ENCODE measurements around the gene COL4A2.

DNA sequence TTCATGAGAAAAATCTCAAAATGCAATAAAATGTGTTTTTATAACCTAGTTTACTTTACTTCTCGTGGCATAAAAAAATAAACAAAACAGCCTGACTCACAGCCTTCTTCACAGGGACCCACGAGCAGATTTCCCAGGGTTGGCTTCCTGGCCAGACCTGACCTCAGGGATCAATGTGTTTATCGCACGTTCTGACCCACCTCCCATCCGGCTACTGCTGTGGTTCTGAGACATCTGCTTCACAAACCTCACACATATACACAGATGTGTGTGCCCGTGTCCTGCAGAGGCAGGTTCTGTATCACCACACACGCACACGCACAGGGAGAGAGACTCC lies 118.3 kb downstream of the COL4A2 start:
- TF ChIP-seq POLR2AphosphoS5 (IDR thresholded peaks at IDR 0.05; ENCODE audit: low read depth, low read length) (no peak), TAF1 (IDR thresholded peaks at IDR 0.05; ENCODE audit: borderline replicate concordance, low read depth, low read length) (no peak), POLR2A (IDR thresholded peaks at IDR 0.05; ENCODE audit: low read depth, low read length) (no peak)
